H1 (cell line): ENCODE results near the gene UBASH3B. TPM values are rescaled to one million over a fixed set of nuclear protein-coding genes. Genes with fewer than 3 reads are reported as not detected.

Source experiments
- KDM1A ChIP-seq: fragments of 200-600, 300-600 bp; sonication (generic); IDR thresholded peaks from 2 replicates; pipeline ENCODE4 v1.7.1; 2016; ENCODE audit warnings: mild to moderate bottlenecking, low read length, borderline replicate concordance
- KDM5A ChIP-seq: fragments of 200-600 bp; IDR thresholded peaks from 2 replicates; pipeline ENCODE4 v1.7.1; 2012; ENCODE audit warnings: mild to moderate bottlenecking, low read length, inconsistent platforms, mixed read lengths
- RFX5 ChIP-seq: IDR thresholded peaks from 2 replicates; pipeline ENCODE4 v1.6.1; 2011; ENCODE audit warnings: low read depth, low read length, improper control_type of control experiment, borderline replicate concordance
- SIRT6 ChIP-seq: IDR thresholded peaks from one replicate; pipeline ENCODE4 v1.7.1; 2012; ENCODE audit warnings: low read length, inconsistent platforms
- SIX5 ChIP-seq: IDR thresholded peaks from 2 replicates; pipeline ENCODE4 v1.6.1; 2011; ENCODE audit warnings: mild to moderate bottlenecking, low read depth, low read length
- polyA plus RNA-seq, 7 experiments: library from polyadenylated mRNA; depleted of rRNA in 3 of 7; stranded (reverse) in 5 of 7; unstranded in 2 of 7; fragments of >200 nt in 5 of 7; fragments of 200-250 nt in 2 of 7; gene quantifications; 1 replicate in 5 of 7; 2 replicates in 1 of 7; 4 replicates in 1 of 7; pipeline versions ENCODE4 v1.2.1 to v1.2.3, GENCODE V29; 2011 to 2013; ENCODE audit warnings: missing spikeins in 2 of 7, mixed read lengths in 2 of 7
- total RNA-seq: library from RNA; stranded (reverse); fragmentation: NEBNext Ultra II Directional; extraction: Animal tissue kit (Norgen Biotek cat#: 25700); gene quantifications from 2 replicates; pipeline ENCODE4 v1.2.1, GENCODE V29; 2021
- TF ChIP-seq, protein P1 (sequence below): fragments of 300-600 bp; sonication (generic); IDR thresholded peaks from 2 replicates; pipeline ENCODE4 v1.7.1; 2012; ENCODE audit warnings: low read length, moderate library complexity, mild to moderate bottlenecking, inconsistent platforms; ENCODE audit not compliant: insufficient replicate concordance

UBASH3B gene
- total and polyA plus RNA-seq, 2 of the 8 experiments (the other 6 are each of a cell fraction or from before 2014, with no cell fraction given), result 7.5 to 9.5 TPM

DNA sequence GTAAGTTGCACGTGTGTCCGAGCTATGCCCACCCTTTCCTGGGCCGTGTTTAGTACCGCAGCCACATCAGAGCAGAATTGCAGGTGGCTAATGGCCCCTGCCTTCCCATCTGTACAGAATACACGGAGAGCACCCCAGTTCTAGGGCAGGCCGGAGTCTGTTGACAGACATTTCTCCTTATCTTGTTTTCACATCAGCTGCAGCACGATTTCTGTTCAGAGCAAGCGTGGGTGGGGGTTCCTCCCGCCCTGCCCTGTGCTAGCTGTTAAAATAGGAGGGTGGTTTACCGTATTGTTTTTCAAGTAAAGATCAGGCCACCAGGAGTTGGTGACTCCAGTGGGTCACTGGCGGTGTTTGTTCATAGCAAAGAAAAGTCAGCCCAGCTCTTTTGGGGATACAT, 41.1 kb downstream of the UBASH3B start (continued):
- TF ChIP-seq, protein P1, sequence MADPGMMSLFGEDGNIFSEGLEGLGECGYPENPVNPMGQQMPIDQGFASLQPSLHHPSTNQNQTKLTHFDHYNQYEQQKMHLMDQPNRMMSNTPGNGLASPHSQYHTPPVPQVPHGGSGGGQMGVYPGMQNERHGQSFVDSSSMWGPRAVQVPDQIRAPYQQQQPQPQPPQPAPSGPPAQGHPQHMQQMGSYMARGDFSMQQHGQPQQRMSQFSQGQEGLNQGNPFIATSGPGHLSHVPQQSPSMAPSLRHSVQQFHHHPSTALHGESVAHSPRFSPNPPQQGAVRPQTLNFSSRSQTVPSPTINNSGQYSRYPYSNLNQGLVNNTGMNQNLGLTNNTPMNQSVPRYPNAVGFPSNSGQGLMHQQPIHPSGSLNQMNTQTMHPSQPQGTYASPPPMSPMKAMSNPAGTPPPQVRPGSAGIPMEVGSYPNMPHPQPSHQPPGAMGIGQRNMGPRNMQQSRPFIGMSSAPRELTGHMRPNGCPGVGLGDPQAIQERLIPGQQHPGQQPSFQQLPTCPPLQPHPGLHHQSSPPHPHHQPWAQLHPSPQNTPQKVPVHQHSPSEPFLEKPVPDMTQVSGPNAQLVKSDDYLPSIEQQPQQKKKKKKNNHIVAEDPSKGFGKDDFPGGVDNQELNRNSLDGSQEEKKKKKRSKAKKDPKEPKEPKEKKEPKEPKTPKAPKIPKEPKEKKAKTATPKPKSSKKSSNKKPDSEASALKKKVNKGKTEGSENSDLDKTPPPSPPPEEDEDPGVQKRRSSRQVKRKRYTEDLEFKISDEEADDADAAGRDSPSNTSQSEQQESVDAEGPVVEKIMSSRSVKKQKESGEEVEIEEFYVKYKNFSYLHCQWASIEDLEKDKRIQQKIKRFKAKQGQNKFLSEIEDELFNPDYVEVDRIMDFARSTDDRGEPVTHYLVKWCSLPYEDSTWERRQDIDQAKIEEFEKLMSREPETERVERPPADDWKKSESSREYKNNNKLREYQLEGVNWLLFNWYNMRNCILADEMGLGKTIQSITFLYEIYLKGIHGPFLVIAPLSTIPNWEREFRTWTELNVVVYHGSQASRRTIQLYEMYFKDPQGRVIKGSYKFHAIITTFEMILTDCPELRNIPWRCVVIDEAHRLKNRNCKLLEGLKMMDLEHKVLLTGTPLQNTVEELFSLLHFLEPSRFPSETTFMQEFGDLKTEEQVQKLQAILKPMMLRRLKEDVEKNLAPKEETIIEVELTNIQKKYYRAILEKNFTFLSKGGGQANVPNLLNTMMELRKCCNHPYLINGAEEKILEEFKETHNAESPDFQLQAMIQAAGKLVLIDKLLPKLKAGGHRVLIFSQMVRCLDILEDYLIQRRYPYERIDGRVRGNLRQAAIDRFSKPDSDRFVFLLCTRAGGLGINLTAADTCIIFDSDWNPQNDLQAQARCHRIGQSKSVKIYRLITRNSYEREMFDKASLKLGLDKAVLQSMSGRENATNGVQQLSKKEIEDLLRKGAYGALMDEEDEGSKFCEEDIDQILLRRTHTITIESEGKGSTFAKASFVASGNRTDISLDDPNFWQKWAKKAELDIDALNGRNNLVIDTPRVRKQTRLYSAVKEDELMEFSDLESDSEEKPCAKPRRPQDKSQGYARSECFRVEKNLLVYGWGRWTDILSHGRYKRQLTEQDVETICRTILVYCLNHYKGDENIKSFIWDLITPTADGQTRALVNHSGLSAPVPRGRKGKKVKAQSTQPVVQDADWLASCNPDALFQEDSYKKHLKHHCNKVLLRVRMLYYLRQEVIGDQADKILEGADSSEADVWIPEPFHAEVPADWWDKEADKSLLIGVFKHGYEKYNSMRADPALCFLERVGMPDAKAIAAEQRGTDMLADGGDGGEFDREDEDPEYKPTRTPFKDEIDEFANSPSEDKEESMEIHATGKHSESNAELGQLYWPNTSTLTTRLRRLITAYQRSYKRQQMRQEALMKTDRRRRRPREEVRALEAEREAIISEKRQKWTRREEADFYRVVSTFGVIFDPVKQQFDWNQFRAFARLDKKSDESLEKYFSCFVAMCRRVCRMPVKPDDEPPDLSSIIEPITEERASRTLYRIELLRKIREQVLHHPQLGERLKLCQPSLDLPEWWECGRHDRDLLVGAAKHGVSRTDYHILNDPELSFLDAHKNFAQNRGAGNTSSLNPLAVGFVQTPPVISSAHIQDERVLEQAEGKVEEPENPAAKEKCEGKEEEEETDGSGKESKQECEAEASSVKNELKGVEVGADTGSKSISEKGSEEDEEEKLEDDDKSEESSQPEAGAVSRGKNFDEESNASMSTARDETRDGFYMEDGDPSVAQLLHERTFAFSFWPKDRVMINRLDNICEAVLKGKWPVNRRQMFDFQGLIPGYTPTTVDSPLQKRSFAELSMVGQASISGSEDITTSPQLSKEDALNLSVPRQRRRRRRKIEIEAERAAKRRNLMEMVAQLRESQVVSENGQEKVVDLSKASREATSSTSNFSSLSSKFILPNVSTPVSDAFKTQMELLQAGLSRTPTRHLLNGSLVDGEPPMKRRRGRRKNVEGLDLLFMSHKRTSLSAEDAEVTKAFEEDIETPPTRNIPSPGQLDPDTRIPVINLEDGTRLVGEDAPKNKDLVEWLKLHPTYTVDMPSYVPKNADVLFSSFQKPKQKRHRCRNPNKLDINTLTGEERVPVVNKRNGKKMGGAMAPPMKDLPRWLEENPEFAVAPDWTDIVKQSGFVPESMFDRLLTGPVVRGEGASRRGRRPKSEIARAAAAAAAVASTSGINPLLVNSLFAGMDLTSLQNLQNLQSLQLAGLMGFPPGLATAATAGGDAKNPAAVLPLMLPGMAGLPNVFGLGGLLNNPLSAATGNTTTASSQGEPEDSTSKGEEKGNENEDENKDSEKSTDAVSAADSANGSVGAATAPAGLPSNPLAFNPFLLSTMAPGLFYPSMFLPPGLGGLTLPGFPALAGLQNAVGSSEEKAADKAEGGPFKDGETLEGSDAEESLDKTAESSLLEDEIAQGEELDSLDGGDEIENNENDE, result no peak
- TF ChIP-seq RFX5 (no peak), SIX5 (no peak), SIRT6 (no peak), KDM1A (no peak), KDM5A (no peak)
